ENCODE results near the gene SNX25.
"Not testable (repeated sequence)": the region's sequence is repeated elsewhere in the genome, so short reads cannot be mapped to it uniquely, and the experiment has no call there.

SNX25 gene

GRCh38 chr4:185322803-185323202, 113.4 kb downstream of the SNX25 start:
- intact Hi-C loops (cut with DNase I), result loop anchor here (5.0 kb wide), 1 partner anchor 46 kb away; no protein-coding TSS in a partner anchor
- DNase-seq, result peak in 2 of 42 donors; percentile 14 to 30

GRCh38 chr4:185323606-185324005, 114.2 kb downstream of the SNX25 start:
- intact Hi-C loops (cut with DNase I), result loop anchor here (5.0 kb wide), 1 partner anchor 46 kb away; no protein-coding TSS in a partner anchor
- no peak for DNase-seq

DNA sequence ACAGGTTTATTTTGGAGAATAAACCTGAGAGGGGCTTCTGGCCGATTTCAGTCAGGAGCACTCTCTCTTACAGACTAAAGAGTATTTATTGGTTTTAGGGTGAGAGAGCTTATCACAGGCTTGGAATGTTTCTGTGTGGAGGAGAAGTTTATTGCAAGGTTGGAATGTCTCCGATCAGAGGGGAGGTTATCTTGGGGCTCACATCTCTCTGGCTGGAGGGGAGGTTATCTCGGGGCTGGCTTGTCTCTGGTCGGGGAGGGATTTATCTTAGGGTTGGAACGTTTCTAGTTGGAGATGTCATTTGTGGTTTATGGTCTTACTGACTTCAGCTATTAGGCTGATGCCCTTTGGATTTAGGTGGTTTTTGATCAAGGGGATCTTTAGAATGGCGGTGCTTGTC, 115.0 kb downstream of the SNX25 start:
- not testable (repeated sequence) for DNase-seq
- intact Hi-C loops (cut with DNase I), result loop anchor here (5.0 kb wide), 1 partner anchor 47 kb away; no protein-coding TSS in a partner anchor

GRCh38 chr4:185325721-185326120, 116.3 kb downstream of the SNX25 start:
- intact Hi-C loops (cut with DNase I); DNase-seq: not testable (repeated sequence)

- intact Hi-C loops (cut with DNase I), result no loop called here
These were observed 119.2 kb downstream of the SNX25 start for GRCh38 chr4:185328586-185328985.

GRCh38 chr4:185329879-185330510, 120.6 kb downstream of the SNX25 start:
- DNase-seq; intact Hi-C loops (cut with DNase I): not testable (repeated sequence)

More at GRCh38 chr4:185328586-185328985, 119.2 kb downstream of the SNX25 start:
- no peak for DNase-seq

DNA sequence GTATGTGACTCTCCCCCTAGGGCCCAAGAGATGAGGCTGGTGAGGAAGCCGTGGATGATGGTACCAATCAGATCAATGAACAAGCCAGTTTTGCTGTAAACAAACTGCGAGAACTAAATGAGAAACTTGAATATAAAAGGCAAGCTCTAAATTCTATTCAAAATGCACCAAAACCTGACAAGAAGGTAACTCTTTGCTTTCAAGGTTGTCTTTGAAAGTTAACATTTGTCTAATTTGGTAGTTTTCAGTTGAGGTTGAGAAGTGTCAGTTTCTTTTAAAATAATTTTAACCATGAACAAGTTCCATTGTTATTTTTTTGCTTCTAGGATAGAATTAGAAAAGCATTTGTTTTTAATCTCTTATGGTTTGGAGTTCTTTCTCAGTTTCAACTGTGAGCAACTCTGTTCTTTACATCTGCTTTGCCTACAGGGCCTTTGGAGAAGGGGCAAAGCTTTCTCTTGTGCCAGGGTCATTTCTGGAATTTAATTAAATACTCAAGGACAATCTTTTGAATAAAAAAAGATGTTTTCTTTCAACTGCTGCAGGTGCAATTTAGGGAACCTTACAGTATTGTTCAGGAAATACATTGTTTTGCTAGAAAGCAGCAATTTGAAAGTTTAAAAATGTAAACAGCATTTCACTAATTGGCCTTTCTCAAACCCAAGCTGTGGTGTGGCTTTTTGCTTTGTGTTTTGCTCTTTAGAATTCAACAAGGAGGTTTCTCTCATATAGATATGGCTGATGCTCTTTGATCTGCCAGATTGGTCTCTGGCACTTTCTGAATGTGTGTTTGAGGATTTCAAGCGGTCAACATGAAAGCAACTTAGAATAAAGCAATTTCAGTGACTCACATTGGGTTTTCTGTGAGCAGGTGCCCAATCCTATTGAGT, 123.4 kb downstream of the SNX25 start:
- intact Hi-C loops (cut with DNase I), result no loop called here
- DNase-seq, result no peak

DNA sequence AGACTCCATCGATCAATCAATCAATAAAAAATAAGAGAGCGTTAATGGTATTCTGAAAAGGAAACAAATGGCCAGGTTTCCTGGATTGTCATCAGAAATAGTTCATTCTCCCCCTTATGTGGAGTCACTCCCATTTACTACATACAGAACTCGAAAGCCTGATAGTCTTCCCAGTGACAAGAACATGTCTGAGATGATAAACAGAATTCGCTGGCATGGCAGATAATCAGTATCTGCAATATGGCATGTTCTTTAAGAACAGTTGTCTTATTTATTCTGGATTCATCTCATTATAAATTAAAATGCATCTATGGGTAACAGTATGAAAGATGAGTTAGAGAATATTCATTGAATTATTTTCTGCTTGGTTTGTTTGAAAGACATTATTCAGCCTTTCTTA, 124.9 kb downstream of the SNX25 start:
- intact Hi-C loops (cut with DNase I), result no loop called here
- no peak for DNase-seq

- intact Hi-C loops (cut with DNase I), result no loop called here
- no peak for DNase-seq
These were observed 126.2 kb downstream of the SNX25 start for GRCh38 chr4:185335579-185335978.

GRCh38 chr4:185339941-185340340, 130.5 kb downstream of the SNX25 start:
- intact Hi-C loops (cut with DNase I), result no loop called here
- no peak for DNase-seq

- intact Hi-C loops (cut with DNase I), result no loop called here
These were observed 132.0 kb downstream of the SNX25 start for GRCh38 chr4:185341377-185341776.

DNA sequence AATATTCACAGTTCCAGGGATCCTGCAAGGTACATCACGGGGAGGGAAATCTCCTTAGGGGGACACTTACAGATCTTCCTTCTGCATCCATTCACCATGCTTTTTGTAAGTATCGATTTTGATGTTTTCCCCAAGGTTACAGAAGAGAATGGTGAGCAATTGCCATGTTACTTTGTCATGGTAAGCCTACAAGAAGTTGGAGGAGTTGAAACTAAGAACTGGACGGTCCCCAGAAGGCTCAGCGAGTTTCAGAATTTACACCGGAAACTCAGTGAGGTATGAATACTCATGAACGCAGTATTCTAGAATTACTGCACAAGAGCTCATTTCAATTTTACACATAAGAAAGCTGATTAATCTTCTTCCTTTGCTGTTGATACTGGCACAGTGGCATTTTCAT, 132.4 kb downstream of the SNX25 start:
- intact Hi-C loops (cut with DNase I), result no loop called here
- DNase-seq, result no peak

More at GRCh38 chr4:185341377-185341776, 132.0 kb downstream of the SNX25 start:
- DNase-seq, result no peak

DNA sequence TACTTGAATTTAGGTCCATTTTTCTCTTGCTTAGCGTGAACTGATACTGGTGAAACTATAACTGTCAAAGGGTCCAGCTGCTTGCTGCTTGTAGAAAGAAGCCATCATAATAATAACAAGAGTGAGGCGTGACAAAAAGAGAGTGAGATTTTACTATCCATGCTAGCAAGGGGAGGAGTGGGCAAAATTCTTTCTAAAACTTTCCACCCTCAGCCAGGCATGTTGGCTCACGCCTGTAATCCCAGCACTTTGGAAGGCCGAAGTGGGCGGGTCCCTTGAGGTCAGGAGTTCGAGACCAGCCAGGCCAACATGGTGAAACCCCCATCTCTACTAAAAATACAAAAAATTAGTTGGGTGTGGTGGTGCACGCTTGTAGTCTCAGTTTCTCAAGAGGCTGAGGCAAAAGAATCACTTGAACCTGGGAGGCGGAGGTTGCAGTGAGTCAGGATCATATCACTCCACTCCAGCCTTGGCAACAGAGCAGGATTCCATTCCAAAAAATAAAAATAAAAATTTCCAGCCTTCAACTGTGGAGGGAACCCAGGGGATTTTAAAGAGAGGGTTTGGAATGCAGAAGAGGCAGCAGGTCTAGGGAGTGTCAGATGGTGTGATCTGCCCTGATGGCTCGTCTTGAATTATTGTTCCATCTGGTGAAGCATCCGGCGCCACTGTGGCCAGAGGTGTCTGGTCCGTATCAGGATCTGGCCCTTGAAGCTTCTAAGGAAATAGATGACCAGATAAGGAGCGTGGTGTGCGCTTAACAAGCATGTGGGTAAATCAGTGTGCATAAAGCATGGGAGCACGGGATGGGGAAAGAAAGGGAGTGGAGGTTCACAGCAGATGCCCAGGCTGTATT, 134.6 kb downstream of the SNX25 start:
- no peak for DNase-seq
- intact Hi-C loops (cut with DNase I), result no loop called here

DNA sequence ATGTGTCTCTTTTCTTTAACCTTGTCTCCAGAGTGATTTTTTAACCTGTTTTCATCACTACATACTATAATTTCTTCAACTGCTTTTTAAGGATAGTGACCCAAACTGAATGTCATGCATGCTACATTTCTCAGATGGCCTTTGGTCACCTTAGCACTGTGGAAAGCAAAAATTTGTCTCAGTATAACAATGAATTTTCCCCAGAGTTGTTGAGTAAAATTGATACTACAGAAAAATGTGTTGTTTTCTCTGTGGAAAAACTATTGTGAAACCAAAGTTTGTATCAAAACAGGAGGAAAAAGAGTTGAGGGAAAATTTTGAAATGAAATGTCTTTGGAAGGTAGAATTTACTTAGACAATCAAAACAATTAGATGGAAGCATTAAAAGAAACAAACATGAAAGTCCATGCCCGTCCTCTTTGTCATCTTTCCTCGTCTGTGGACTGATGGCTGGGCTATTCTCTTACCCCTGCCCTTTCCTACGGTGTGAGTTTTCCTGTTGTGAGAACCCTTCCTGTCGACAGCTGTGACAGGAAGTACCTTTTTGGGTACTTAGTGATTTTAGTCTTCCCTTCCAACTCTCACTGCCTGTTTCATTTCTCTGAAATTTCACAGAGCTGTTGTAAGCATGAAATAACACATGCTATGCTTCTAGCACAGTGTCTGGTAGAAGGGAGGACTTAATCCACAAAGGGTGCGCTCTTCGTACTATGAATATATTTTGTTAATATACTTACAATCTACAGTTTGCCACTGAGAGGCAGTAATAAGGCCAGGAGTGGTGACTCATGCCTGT, 135.5 kb downstream of the SNX25 start:
- no peak for DNase-seq
- intact Hi-C loops (cut with DNase I), result no loop called here

DNA sequence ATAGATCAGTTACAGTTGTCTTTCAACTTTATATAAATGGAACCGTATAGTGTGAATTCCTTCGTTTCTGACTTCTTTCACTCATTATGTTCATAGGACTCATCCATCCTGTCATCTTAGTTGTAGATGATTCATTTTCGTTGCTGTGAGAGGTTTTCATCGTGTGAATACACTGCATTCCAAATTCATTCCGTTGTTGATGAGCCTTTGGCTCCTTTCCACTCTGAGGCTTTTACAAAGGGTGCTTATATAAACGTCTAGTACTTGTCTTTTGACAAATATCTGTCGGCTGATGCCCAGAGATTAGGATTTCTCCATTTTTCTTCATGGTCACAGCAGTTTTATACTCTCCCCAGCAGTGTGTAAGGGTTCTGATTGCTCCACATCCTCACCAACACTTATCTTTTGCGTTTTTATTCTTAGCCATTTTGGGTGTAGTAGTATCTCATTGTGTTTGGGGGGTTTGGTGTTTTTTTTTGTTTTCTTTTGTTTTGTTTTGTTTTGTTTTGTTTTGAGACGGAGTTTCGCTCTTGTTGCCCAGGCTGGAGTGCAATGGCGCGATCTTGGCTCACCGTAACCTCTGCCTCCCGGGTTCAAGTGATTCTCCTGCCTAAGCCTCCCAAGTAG, 137.7 kb downstream of the SNX25 start:
- peak in 2 of 42 donors; percentile 19 to 39 for DNase-seq
- intact Hi-C loops (cut with DNase I), result no loop called here

GRCh38 chr4:185351691-185352090, 142.3 kb downstream of the SNX25 start:
- no peak for DNase-seq
- intact Hi-C loops (cut with DNase I), result no loop called here

GRCh38 chr4:185352202-185352601, 142.8 kb downstream of the SNX25 start:
- no peak for DNase-seq
- intact Hi-C loops (cut with DNase I), result no loop called here

DNA sequence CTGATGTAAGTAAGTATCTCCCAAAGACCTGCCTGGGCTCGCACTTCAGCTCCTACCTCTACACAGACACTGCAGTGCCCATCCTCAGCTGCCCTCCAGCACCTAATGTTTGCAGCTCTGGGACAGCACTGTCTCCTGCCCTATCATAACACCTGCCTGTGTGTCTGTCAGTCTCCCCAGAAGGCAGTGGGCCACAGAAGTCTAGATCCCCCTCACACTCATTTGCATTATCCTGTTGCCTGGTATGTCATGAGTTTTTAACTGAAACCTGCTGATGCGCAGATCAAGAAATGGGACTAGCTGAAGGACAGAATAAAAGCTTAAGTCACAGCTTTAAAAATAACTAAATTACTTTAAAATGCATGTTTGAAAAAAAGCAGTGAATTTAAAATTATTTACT, 143.3 kb downstream of the SNX25 start:
- DNase-seq, result no peak
- intact Hi-C loops (cut with DNase I), result no loop called here
